GM18498 (cell line): ENCODE results near the gene FBXO2.

Experiments
- ATAC-seq: cut with Tn5 transposase; IDR thresholded peaks from one replicate; pipeline ENCODE4 v1.9.1; 2021; ENCODE audit warnings: mild to moderate bottlenecking, moderate library complexity; ENCODE audit not compliant: unreplicated experiment

FBXO2 gene

GRCh38 chr1:11682799-11683198 is 28.6 kb upstream of the FBXO2 start:
- ATAC-seq: no peak

GRCh38 chr1:11682287-11682771 is 28.1 kb upstream of the FBXO2 start:
- ATAC-seq: no peak

- peak; percentile 86 for ATAC-seq
Observed at GRCh38 chr1:11681071-11681771, 27.0 kb upstream of the FBXO2 start, which contains the start of gene MAD2L2. Gene MAD2L2, minus strand, starts transcription at chr1:11681148. Its CDS starts 547 bp downstream, at chr1:11680601.

GRCh38 chr1:11680270-11681070 is 26.2 kb upstream of the FBXO2 start:
- ATAC-seq: peak; percentile 26

GRCh38 chr1:11678442-11678841 is 24.2 kb upstream of the FBXO2 start:
- ATAC-seq: no peak

GRCh38 chr1:11676386-11677103 is 22.3 kb upstream of the FBXO2 start:
- ATAC-seq: no peak

GRCh38 chr1:11675325-11675724 is 21.1 kb upstream of the FBXO2 start:
- no peak for ATAC-seq

GRCh38 chr1:11674488-11674887 is 20.3 kb upstream of the FBXO2 start:
- no peak for ATAC-seq

- no peak for ATAC-seq
Observed at GRCh38 chr1:11673089-11673769, 19.0 kb upstream of the FBXO2 start.

GRCh38 chr1:11671544-11672286 is 17.5 kb upstream of the FBXO2 start:
- ATAC-seq: no peak

GRCh38 chr1:11671205-11671543 is 16.9 kb upstream of the FBXO2 start:
- ATAC-seq: no peak

- ATAC-seq: no peak
Observed at GRCh38 chr1:11670747-11671146, 16.5 kb upstream of the FBXO2 start.

- ATAC-seq: no peak
Observed at GRCh38 chr1:11668516-11668915, 14.3 kb upstream of the FBXO2 start.

- peak; percentile 54 for ATAC-seq
Observed at GRCh38 chr1:11664336-11665065, 10.3 kb upstream of the FBXO2 start.

- no peak for ATAC-seq
Observed at GRCh38 chr1:11661103-11661502, 6.9 kb upstream of the FBXO2 start.

- ATAC-seq: no peak
Observed at GRCh38 chr1:11659748-11660147, 5.5 kb upstream of the FBXO2 start.

- no peak for ATAC-seq
Observed at GRCh38 chr1:11658542-11658941, 4.3 kb upstream of the FBXO2 start.

- no peak for ATAC-seq
Observed at GRCh38 chr1:11657654-11658053, 3.4 kb upstream of the FBXO2 start.

GRCh38 chr1:11654939-11655808 is 945 bp upstream of the FBXO2 start:
- ATAC-seq: peak; percentile 40
